ENCODE results near the gene APOB. TPM values are rescaled to one million over a fixed set of nuclear protein-coding genes. Genes with fewer than 3 reads are reported as not detected.
"Not testable (repeated sequence)": the region's sequence is repeated elsewhere in the genome, so short reads cannot be mapped to it uniquely, and the experiment has no call there.

Gene APOB
- total RNA-seq, 1 donor from 2014 or later = 14.8 TPM

DNA sequence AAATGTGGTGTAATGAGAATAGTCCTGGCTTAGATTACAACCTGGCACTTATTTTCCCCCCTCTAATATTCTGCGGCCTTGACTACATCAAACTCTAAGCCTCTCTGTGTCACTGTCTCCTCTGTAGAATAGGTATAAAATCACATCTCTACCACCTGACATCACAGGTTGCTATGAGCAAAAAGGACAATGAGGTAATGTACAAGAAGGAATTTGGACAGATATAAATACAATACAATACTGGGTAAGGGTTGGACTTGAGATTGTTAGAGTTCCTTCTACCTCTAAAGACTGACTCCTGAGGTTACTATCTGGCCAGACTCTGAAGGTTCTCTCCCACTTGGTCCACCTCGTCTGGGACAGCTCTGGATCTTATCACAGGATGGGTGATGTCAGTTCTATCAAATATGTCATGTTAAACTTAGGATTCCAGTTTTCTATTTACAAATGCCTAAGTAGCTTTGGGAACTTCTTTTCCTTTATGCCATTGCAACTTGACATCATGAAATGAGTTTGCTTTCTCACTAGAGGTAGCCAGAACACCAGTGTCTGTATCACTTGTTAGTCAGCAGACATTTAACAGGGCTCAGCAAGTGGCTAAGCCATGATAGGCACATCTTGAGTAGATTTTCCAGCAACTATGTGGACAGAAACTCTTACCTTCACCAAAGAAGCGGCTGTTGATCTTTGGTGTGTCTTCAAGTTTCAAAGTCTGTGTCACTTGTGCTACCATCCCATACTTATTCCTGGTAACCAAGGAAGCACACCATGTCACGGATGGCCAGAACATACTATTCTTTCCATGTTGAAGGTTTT is 9.5 kb downstream of the APOB start:
- DNase-seq (ENCODE audit: low spot score) = no peak

DNA sequence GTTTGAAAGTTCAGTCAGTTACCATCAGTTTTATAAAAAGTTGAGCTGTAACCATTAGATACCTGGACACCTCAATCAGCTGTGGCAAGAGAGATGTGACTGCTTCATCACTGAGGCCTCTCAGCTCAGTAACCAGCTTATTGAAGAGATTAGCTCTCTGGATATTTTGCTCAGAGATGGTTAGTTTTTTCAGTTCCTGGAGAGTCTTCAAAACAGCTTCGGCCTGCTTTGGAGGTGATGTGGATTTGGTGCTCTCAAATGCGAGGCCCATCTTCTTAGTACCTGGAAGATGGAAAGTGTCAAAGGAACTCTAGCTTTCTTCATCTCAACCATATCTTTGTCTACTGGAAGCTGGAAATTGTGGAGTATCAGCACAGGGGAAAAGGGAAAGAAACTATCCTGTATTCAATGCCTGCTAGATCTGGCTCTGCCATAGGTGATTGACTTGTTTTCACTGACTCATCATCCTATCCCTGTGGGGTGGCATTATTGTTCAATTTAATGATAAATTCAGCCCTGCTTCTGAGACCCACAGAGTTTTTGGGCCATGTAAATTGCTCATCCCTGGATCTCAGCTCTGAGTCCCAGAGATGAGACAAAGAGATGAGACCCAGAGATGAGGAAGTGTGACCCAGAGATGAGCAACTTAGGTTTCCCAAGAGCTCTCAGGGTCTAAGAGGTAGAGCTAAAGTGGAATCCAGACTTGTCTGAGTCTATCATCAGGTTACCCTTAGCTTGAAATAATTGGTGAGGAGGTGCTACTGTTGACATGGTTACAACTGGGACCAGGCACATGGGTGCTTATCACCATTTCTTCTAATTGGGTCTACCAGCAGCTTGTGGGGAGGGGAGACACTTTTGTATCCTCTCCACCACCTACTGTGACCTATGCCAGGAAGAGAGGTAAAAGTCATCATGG is 10.4 kb downstream of the APOB start:
- no peak for DNase-seq (ENCODE audit: low spot score)

DNA sequence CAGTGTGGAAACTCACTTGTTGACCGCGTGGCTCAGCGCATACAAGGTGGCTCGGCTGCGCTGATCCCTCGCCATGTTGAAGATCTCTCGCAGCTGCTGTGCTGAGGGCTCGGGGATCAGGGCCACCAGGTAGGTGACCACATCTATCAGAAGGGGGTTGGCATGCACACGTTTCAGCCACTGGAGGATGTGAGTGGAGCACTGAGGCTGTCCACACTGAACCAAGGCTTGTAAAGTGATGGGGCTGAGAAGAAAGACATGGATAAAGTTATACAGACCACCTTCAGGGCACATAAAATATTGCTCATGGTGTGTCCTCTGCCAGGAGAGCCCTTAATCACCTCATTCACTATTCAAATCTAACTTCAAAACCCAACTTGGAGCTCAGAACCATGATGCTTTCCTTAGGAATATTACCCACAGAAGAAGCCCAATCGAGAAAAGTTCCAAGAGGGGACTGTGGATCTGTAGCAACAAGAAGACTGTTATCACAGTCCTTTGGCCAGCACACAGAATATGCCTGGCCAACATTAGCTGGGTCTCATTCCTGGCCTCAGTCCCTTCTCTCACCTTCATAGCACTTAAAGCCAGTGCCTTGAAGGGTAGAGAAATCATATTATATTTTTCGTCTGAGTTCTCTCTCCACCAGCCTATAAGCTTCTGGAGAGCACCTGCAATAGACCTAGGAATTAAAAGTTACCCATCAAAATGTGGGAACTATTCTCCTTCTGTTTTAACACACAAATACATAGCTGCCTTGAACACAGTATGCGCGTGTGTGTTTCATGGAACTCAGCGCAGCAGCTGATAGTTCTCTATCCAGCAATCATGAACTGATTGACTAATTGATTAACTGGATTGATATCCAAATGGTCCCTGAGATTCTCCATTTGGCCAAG is 11.3 kb downstream of the APOB start:
- DNase-seq (ENCODE audit: low spot score) = no peak

- no peak for DNase-seq (ENCODE audit: low spot score)
These were observed 12.6 kb downstream of the APOB start for GRCh38 chr2:21030983-21031968.

- DNase-seq (ENCODE audit: low spot score) = no peak
These were observed 14.4 kb downstream of the APOB start for GRCh38 chr2:21029519-21029918.

DNA sequence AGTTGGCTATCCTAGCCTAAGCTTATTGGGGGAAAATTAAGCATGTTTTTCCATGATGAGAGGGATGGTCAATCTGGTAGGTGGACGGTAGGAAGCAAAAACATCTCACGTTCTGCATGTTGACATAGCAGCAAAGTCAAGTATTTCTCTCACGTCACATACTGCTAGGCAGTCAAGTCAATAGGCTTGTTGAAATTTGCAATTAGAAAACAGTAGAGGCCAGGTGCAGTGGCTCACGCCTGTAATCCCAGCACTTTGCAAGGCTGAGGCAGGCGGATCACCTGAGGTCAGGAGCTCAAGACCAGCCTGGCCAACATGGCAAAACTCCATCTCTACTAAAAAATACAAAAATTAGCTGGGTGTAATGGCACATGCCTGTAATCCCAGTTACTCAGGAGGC is 14.9 kb downstream of the APOB start:
- DNase-seq (ENCODE audit: low spot score) = not testable (repeated sequence)

- DNase-seq (ENCODE audit: low spot score) = no peak
These were observed 15.6 kb downstream of the APOB start for GRCh38 chr2:21028021-21028947.

DNA sequence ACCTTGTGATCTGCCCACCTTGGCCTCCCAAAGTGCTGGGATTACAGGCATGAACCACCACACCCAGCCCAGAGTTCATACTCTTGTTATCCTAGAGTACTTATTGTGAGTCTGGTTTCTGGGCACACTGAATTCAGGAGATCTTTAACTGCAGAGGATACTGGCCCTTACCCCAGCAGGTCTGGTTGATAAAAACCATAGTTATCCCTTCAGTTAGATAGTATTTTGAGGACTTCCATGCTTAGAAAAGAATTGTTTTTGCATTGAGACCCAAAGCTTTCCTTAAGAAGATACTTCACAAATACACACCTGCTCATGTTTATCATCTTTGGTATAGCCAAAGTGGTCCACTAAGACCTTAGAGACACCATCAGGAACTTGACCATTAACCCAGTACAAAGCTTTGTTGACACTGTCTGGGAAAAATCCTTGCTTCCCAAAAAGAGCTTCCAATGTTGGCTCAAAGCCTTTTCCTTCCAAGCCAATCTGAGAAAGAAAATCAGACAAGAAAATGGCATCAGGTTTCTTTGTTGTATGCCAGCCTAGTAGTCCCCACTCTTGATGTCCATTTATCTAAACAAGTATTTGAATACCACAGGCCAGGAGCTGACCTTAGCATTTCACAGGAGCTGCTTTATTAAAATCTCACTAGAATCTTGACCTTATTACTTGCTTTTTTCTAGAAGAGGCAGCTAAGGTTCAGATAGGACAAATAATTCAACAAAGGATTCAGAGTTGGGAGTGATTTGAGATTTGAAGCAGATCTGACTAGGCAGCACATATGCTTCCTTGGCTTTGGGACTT is 17.2 kb downstream of the APOB start:
- no peak for DNase-seq (ENCODE audit: low spot score)

DNA sequence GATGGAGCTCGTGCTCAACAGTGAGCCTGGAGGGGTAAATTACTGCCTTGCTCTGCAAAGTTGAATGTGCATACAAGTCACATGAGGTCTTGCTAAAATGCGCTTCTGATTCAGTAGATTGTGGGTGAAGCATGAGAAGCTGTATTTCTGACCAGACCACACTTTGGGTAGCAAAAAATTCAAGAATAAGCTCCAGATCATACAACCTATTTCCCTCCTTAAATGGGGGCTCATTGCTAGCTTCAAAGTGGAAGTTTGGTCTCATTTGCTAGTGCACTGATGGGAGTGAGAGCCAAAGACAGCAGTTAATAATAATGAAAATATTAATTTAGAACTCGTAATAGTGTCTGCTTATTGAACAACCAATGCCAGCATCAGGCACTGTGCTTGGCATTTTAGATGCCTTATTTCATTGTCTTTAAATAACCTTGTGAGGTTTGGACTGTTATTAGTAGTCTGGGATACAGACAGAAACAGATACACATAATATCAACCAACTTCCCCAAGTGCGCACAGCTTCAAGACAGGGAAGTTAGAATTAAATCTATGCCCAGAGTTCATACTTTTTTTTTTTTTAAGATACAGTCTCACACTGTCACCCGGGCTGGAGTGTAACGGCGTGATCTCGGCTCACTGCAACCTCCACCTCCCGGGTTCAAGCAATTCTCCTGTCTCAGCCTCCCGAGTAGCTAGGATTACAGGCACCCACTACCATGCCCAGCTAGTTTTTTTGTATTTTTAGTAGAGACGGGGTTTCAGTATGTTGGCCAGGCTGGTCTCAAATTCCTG is 18.0 kb downstream of the APOB start:
- no peak for DNase-seq (ENCODE audit: low spot score)

- no peak for DNase-seq (ENCODE audit: low spot score)
These were observed 19.0 kb downstream of the APOB start for GRCh38 chr2:21024722-21025389.

GRCh38 chr2:21024198-21024597 is 19.7 kb downstream of the APOB start:
- DNase-seq (ENCODE audit: low spot score) = no peak

GRCh38 chr2:21023419-21024181 is 20.3 kb downstream of the APOB start:
- DNase-seq (ENCODE audit: low spot score) = no peak

DNA sequence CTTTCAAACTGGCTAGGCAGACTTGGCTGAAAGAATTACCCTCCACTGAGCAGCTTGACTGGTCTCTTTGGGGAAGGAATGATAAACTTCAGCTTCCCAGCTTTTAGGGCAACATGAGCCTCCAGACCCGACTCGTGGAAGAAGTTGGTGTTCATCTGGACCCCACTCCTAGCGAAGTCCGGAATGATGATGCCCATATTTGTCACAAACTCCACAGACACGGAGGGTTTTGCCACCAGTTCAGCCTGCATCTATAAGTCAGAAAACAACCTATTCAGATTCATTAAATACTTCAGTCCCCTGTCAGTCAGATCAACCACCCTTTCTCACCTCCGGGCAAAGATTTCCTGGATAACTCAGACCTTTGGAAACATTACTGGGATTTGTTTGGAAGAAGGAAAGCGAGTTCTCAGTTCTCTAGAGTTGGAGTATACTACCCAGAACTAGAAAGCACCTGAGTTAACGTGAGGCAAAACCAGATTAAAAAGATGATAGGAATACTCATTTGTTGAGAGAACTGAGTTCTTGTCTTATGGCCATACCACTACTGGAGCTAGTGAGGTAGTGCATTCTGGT is 21.0 kb downstream of the APOB start:
- no peak for DNase-seq (ENCODE audit: low spot score)

- DNase-seq (ENCODE audit: low spot score) = no peak
These were observed 22.4 kb downstream of the APOB start for GRCh38 chr2:21021430-21021829.

GRCh38 chr2:21020668-21021288 is 23.1 kb downstream of the APOB start:
- no peak for DNase-seq (ENCODE audit: low spot score)

Measured in mucosa of gallbladder (tissue), 1 donor.